ENCODE data around the gene CYP4F8.
"Not testable (repeated sequence)": the region's sequence is repeated elsewhere in the genome, so short reads cannot be mapped to it uniquely, and the experiment has no call there.

CYP4F8 gene

DNA sequence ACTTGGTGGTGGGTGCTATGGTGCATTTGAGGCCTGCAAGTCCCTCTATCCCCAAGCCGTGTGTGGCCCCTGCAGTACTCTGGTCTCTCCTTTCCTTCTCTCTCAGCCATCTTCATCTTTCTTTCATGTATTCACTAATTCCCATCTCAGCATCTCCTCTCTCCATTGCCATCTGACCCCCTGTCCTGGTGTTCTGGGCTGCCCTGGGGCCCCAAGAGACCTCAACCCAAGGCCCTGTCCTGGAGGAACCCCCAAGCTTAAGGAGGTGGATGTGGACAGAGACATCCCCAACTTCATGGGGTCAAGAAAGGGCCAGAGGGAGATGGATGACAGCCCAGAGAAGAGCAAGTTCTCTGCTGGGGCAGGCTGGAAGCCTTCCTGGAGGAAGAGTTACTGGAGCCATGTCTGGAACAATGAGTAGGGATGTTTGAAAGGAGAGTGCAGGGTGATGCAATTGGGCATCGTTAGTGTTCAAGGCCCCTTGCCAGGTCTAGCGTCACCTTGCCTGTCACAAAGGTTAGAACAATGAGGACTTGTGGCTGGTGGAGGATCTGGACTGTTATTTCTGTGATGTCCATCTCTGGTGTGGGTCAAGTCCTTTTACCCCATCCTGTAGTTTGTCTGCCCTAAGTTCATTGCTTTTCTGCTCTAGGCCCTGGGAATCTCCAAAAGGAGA, 29.2 kb downstream of the CYP4F8 start (continued):
- TF ChIP-seq, protein P1, sequence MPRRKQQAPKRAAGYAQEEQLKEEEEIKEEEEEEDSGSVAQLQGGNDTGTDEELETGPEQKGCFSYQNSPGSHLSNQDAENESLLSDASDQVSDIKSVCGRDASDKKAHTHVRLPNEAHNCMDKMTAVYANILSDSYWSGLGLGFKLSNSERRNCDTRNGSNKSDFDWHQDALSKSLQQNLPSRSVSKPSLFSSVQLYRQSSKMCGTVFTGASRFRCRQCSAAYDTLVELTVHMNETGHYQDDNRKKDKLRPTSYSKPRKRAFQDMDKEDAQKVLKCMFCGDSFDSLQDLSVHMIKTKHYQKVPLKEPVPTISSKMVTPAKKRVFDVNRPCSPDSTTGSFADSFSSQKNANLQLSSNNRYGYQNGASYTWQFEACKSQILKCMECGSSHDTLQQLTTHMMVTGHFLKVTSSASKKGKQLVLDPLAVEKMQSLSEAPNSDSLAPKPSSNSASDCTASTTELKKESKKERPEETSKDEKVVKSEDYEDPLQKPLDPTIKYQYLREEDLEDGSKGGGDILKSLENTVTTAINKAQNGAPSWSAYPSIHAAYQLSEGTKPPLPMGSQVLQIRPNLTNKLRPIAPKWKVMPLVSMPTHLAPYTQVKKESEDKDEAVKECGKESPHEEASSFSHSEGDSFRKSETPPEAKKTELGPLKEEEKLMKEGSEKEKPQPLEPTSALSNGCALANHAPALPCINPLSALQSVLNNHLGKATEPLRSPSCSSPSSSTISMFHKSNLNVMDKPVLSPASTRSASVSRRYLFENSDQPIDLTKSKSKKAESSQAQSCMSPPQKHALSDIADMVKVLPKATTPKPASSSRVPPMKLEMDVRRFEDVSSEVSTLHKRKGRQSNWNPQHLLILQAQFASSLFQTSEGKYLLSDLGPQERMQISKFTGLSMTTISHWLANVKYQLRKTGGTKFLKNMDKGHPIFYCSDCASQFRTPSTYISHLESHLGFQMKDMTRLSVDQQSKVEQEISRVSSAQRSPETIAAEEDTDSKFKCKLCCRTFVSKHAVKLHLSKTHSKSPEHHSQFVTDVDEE (CRISPR knock-in tag; IDR thresholded peaks at IDR 0.05), result no peak
- TF ChIP-seq BACH2 (CRISPR knock-in tag; IDR thresholded peaks at IDR 0.05; ENCODE audit: borderline replicate concordance) (no peak), RARB (CRISPR knock-in tag; IDR thresholded peaks at IDR 0.05) (no peak), ZNF8 (CRISPR knock-in tag; IDR thresholded peaks at IDR 0.05) (no peak)

DNA sequence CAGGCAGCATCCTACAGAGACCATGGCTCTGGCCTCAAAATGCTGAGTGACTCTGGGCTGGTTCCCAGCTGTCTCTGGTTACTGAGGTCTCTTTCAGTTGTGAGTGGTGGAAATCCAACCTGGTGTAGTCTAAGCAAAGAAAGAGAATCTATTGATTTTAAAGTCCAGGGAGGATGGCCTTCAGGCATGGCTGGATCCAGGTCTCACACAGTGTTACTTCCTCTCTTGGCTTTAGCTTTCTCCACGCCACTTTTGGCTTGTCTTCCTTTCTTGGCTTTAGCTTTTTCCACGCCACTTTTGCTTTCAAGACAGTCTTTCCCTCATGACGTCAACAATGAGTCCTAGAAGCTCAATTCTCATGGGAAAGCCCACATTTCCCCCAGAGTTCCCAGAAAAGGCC, 29.8 kb downstream of the CYP4F8 start:
- no peak for ATAC-seq

DNA sequence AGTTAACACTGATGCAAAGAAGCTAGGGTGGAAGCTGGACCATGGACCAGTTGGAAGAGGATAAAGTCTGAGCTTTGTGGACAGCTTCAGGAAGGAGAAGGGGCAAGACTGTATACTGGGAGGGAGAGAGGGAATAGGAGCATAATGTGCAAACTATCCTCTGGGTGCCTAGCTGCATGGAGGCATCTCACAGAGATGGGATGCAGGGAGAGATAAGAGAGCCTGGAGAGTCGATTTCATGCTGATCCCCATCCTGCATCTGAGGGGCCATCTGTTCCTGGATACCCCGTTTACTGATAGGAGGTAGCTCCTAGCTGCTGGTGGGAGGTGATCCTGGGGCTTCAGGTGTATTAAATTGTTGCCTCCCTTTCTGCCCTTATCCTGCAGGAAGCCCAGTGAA, 34.5 kb downstream of the CYP4F8 start:
- ATAC-seq, result no peak
- no peak for TF ChIP-seq PPARA (CRISPR knock-in tag; IDR thresholded peaks at IDR 0.05; ENCODE audit: borderline replicate concordance)
- TF ChIP-seq ESRRG (CRISPR knock-in tag; IDR thresholded peaks at IDR 0.05), result no peak
- TF ChIP-seq ZFP30 (CRISPR knock-in tag; IDR thresholded peaks at IDR 0.05), result no peak
- no peak for TF ChIP-seq ISL1 (CRISPR knock-in tag; IDR thresholded peaks at IDR 0.05)

More for the DNA sequence above, 29.8 kb downstream of the CYP4F8 start:
- TF ChIP-seq, protein P2, sequence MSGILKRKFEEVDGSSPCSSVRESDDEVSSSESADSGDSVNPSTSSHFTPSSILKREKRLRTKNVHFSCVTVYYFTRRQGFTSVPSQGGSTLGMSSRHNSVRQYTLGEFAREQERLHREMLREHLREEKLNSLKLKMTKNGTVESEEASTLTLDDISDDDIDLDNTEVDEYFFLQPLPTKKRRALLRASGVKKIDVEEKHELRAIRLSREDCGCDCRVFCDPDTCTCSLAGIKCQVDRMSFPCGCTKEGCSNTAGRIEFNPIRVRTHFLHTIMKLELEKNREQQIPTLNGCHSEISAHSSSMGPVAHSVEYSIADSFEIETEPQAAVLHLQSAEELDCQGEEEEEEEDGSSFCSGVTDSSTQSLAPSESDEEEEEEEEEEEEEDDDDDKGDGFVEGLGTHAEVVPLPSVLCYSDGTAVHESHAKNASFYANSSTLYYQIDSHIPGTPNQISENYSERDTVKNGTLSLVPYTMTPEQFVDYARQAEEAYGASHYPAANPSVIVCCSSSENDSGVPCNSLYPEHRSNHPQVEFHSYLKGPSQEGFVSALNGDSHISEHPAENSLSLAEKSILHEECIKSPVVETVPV (CRISPR knock-in tag; IDR thresholded peaks at IDR 0.05), result no peak
- TF ChIP-seq ZNF70 (CRISPR knock-in tag; IDR thresholded peaks at IDR 0.05) (no peak), SNAI2 (CRISPR knock-in tag; IDR thresholded peaks at IDR 0.05) (no peak)

DNA sequence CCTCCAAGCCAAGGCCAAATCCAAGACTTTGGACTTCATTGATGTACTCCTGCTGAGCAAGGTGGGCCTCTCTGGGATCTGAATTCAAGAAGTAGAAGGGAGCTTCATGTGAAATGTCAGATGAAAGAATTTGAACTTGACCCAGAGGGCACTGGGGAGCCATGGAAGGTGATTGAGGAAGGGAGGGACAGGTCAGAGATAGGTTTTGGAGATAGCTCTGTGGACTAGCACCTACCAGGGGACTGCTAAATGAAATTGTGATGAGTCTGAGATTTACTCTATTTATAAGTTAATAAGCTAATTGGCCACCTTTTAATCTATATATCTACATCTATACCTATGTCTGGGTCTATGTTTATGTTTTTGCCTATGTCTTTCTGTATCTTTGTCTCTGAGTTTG, 35.1 kb downstream of the CYP4F8 start:
- not testable (repeated sequence) for ATAC-seq

DNA sequence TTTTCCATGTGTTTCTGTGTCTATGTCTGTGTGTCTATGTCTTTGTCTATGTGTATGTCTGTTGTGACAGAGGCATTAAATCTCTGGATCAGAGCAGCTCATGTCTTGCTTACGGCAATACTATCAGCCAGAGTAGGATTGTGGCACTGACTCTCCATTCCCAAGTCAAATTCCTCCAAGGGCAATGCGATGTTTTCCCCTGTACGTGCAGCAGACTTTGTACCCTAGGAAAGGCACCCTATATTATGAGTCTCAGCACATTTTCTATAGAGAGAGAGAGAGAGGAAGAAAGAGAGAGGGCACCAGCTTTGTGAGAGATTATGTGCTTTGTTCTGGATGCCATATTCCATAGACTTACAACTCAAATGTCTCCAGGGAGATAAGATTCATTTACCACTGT, 36.8 kb downstream of the CYP4F8 start:
- TF ChIP-seq GLIS3 (CRISPR knock-in tag; IDR thresholded peaks at IDR 0.05) (no peak), BACH2 (CRISPR knock-in tag; IDR thresholded peaks at IDR 0.05; ENCODE audit: borderline replicate concordance) (no peak), TOX (CRISPR knock-in tag; IDR thresholded peaks at IDR 0.05; ENCODE audit: borderline replicate concordance) (no peak), PPARA (CRISPR knock-in tag; IDR thresholded peaks at IDR 0.05; ENCODE audit: borderline replicate concordance) (no peak), ZC3H10 (CRISPR knock-in tag; IDR thresholded peaks at IDR 0.05) (no peak)
- TF ChIP-seq, protein P1 (CRISPR knock-in tag; IDR thresholded peaks at IDR 0.05), result no peak
- TF ChIP-seq, protein P2 (CRISPR knock-in tag; IDR thresholded peaks at IDR 0.05), result no peak
- ATAC-seq, result no peak

DNA sequence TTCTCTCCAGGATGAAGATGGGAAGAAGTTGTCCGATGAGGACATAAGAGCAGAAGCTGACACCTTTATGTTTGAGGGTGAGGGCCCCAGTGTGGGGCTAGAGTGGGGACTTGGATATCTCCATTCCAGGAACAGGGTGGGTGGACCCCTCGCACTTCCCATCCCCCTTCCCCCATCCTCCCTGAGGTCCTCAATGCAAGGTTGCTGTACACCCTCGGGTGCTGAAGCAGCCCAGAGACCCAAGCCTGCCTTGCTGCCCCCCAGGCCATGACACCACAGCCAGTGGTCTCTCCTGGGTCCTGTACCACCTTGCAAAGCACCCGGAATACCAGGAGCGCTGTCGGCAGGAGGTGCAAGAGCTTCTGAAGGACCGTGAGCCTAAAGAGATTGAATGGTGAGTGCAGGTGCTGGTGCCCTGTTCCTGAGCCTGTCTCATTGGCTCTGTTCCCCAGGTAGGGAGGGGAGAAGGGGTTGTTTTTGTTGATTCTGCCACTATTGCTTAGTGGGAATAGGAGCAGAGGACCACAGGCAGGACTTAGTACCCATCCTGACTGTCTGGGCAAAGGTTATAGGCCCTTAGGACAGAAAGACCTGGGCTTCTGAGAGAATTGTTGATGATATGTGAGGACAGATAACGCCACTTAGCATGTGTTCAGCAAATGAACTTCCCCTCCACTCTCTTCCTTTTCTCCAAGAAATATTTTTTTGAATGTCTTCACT, 37.7 kb downstream of the CYP4F8 start:
- no peak for ATAC-seq
- no peak for TF ChIP-seq RARB (CRISPR knock-in tag; IDR thresholded peaks at IDR 0.05)
- no peak for TF ChIP-seq GLIS3 (CRISPR knock-in tag; IDR thresholded peaks at IDR 0.05)
- TF ChIP-seq ESRRG (CRISPR knock-in tag; IDR thresholded peaks at IDR 0.05), result no peak
- no peak for TF ChIP-seq PPARA (CRISPR knock-in tag; IDR thresholded peaks at IDR 0.05; ENCODE audit: borderline replicate concordance)
- TF ChIP-seq ZC3H10 (CRISPR knock-in tag; IDR thresholded peaks at IDR 0.05), result no peak
- TF ChIP-seq OSR1 (CRISPR knock-in tag; IDR thresholded peaks at IDR 0.05), result no peak
- no peak for TF ChIP-seq ZNF565 (CRISPR knock-in tag; conservative IDR thresholded peaks at IDR 0.05; ENCODE audit: low read depth)
- TF ChIP-seq ARNTL (CRISPR knock-in tag; IDR thresholded peaks at IDR 0.05; ENCODE audit: borderline replicate concordance, low read depth), result no peak
- TF ChIP-seq BACH2 (CRISPR knock-in tag; IDR thresholded peaks at IDR 0.05; ENCODE audit: borderline replicate concordance), result no peak
- TF ChIP-seq TOX (CRISPR knock-in tag; IDR thresholded peaks at IDR 0.05; ENCODE audit: borderline replicate concordance), result no peak
- TF ChIP-seq ZFP3 (CRISPR knock-in tag; IDR thresholded peaks at IDR 0.05), result no peak
- TF ChIP-seq TCF4 (CRISPR knock-in tag; IDR thresholded peaks at IDR 0.05; ENCODE audit: borderline replicate concordance), result no peak
- TF ChIP-seq, protein P3, sequence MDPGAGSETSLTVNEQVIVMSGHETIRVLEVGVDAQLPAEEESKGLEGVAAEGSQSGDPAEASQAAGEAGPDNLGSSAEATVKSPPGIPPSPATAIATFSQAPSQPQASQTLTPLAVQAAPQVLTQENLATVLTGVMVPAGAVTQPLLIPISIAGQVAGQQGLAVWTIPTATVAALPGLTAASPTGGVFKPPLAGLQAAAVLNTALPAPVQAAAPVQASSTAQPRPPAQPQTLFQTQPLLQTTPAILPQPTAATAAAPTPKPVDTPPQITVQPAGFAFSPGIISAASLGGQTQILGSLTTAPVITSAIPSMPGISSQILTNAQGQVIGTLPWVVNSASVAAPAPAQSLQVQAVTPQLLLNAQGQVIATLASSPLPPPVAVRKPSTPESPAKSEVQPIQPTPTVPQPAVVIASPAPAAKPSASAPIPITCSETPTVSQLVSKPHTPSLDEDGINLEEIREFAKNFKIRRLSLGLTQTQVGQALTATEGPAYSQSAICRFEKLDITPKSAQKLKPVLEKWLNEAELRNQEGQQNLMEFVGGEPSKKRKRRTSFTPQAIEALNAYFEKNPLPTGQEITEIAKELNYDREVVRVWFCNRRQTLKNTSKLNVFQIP (CRISPR knock-in tag; IDR thresholded peaks at IDR 0.05; ENCODE audit: borderline replicate concordance, low read depth), result no peak
- TF ChIP-seq ZNF8 (CRISPR knock-in tag; IDR thresholded peaks at IDR 0.05), result no peak
- TF ChIP-seq SNAI2 (CRISPR knock-in tag; IDR thresholded peaks at IDR 0.05), result no peak
- TF ChIP-seq ZFP30 (CRISPR knock-in tag; IDR thresholded peaks at IDR 0.05), result no peak

All from SK-N-SH treated with all-trans-retinoic acid at 6 μM for 48 hours (cell line).